Measurements from ENCODE around the gene ZNF106. TPM values are rescaled to one million over a fixed set of nuclear protein-coding genes. Genes with fewer than 3 reads are reported as not detected.
A peak's percentile ranks its signal among the peaks of the same experiment; 100 is the strongest.

The ZNF106 gene
- total RNA-seq, result 10 to 100 TPM; 52.9 to 62.7 TPM

DNA sequence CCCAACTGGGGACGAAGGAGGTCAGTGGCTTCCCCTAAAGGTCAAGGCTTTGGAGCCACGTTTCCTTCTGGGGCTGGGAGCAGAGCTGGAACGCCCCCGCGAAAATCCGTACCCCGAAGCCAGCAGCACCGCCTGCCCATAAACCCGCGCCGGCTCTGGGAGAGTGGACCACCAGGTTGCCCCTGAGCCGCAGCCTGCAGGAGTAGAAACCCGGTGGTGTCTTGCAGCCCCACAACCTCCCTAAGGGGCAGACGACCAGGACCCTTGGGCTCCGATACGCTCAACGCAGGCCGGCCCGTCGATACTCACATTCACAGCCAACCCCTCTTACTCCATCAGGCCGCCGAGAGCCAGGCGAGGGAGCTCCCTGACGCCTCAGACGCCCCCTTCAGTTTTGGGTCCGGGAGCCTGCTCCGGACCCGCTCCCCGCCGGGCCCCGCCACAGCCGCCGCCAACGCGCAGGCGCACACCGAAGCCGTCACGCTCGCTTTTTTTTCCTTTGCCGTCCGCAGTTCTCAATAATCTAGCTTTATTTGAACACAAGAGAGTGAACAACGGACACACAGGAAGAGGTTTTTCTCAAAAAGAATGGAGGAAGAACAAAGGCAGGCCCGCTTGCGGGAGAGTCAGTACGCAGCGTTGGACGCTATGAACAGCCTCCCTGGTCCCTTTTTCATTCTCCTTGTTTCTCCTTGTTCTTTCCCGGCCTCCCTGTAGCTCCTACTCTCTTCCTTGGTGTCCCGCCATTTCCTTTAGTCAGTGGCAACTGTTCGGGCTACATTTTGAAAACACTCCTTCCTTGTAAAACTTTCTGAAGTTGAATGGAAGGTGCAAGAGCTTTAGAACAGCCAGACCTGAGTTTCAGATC lies at the start of gene ZNF106:
TSS of gene ZNF106 (minus strand) at position 471 of the 868 bp plus-strand sequence. CDS start 18,852 bp downstream, outside the sequence.
- Mint-ChIP-seq H3K27ac (peak within 1 kb of the TSS; percentile 89), H3K4me3 (peak within 1 kb of the TSS; percentile 81)
- intact Hi-C loops (cut with DNase I, micrococcal nuclease), result loop anchor here (1.0 to 10.0 kb wide), 10 partner anchors 57 to 1086 kb away; partner anchors contain the start of genes HAUS2 (in 2 of the 2), LRRC57 (in 2 of the 2), CDAN1 (in 1 of the 2) and GANC (in 1 of the 2)

DNA sequence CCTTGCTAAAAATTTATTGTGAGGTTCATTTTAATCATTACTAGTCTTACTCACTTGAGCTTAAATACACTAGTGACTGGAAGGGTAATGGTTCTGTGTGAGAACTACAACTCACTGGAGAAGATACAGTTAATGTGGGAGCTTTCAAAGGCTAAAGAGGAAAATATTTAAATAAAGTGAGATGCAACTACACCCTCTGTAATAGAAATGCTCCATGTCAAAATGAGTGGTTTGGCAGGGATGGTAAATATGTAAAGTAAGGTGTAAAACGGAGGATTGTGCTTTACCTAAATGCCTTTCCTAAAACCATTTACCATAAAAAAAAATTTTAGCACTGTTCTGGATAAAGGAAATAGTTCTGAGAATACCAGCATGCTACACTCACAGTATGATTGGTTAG lies 42.3 kb upstream of the ZNF106 start:
- ATAC-seq (no peak), DNase-seq (no peak)
- H3K4me3 Mint-ChIP-seq, result no peak overlapping the region
- POLR2A ChIA-PET, result no interaction called here
- H3K9me3 Mint-ChIP-seq (ENCODE audit: low read depth), result no peaks in the 10 kb centered on the region
- intact Hi-C loops (cut with DNase I, micrococcal nuclease), result no loop called here
- peaks cover 21% of the 10 kb centered on the region for H3K36me3 Mint-ChIP-seq (ENCODE audit: low read depth)
- CTCF ChIA-PET, result interaction anchor here (0.6 to 1.3 kb wide), 3 partner anchors 12 to 872 kb away, joined by 3 read pairs; no protein-coding TSS in a partner anchor
- peaks cover 4% of the 10 kb centered on the region for H3K4me1 Mint-ChIP-seq
- H3K27me3 Mint-ChIP-seq, result no peaks in the 10 kb centered on the region
- H3K27ac Mint-ChIP-seq, result no peak overlapping the region

More for the DNA sequence above, at the start of gene ZNF106:
- no peaks in the 10 kb centered on the region for H3K27me3 Mint-ChIP-seq
- H3K9me3 Mint-ChIP-seq (ENCODE audit: low read depth), result no peaks in the 10 kb centered on the region
- H3K4me1 Mint-ChIP-seq, result peaks cover 47% of the 10 kb centered on the region
- DNase-seq (peak; percentile 90), ATAC-seq (peak; percentile 50)
- H3K36me3 Mint-ChIP-seq (ENCODE audit: low read depth), result peaks cover 9% of the 10 kb centered on the region
- CTCF ChIA-PET, result interaction anchor here (0.5 to 1.5 kb wide), 6 partner anchors 12 to 158 kb away, joined by 3 to 5 read pairs (median 3); no protein-coding TSS in a partner anchor
- POLR2A ChIA-PET, result interaction anchor here (0.6 to 1.0 kb wide), 3 partner anchors 9 to 360 kb away, joined by 3 to 6 read pairs (median 4); partner anchors contain the start of gene STARD9

DNA sequence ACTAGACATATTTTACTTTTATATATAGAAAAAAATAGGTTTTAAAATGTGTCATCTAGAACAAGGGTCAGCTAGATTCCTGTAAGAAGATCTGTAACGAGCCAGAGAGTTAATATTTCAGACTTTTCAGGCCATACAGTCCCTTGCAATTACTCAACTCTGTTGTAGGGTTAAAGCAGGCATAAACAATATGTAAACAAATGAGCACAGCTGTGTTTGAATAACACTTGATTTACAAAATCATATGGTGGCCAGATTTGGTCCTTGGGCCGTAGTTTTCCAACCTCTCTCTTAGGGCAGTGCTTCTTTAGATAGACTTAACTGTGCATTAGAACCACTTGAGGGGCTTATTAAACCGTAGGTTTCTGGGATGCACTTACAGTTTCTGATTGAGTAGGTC lies 38.0 kb upstream of the ZNF106 start:
- no peak overlapping the region for H3K4me3 Mint-ChIP-seq
- no peak overlapping the region for H3K27ac Mint-ChIP-seq
- no peaks in the 10 kb centered on the region for H3K9me3 Mint-ChIP-seq (ENCODE audit: low read depth)
- intact Hi-C loops (cut with DNase I, micrococcal nuclease), result no loop called here
- CTCF ChIA-PET, result no interaction called here
- H3K27me3 Mint-ChIP-seq, result no peaks in the 10 kb centered on the region
- DNase-seq (no peak), ATAC-seq (no peak)
- POLR2A ChIA-PET, result no interaction called here
- H3K36me3 Mint-ChIP-seq (ENCODE audit: low read depth), result peaks cover 20% of the 10 kb centered on the region
- H3K4me1 Mint-ChIP-seq, result peaks cover 4% of the 10 kb centered on the region

DNA sequence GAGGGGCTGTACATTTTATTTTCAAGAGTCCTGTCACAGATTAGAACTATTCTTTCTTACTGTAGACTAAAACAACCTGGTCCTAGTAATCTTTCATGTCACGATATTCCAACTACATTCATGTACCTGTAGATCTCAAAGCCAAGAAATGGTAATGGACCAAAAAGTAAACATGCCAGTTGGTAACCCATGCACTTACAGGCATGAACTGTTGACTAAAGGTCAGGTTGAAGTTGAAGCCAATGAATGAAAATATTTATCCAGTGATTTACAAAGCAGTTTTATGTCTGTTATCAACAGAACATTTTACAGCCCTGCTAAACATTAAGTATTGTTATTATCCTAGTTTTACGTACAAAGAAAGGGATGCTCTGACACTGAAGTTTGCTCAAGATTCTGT lies 32.4 kb upstream of the ZNF106 start:
- H3K4me1 Mint-ChIP-seq, result no peaks in the 10 kb centered on the region
- intact Hi-C loops (cut with DNase I, micrococcal nuclease), result no loop called here
- H3K27me3 Mint-ChIP-seq, result no peaks in the 10 kb centered on the region
- H3K27ac Mint-ChIP-seq, result no peak overlapping the region
- H3K9me3 Mint-ChIP-seq (ENCODE audit: low read depth), result no peaks in the 10 kb centered on the region
- peaks cover 8% of the 10 kb centered on the region for H3K36me3 Mint-ChIP-seq (ENCODE audit: low read depth)
- ATAC-seq (no peak), DNase-seq (no peak)
- CTCF ChIA-PET, result no interaction called here
- POLR2A ChIA-PET, result no interaction called here
- H3K4me3 Mint-ChIP-seq, result no peak overlapping the region

DNA sequence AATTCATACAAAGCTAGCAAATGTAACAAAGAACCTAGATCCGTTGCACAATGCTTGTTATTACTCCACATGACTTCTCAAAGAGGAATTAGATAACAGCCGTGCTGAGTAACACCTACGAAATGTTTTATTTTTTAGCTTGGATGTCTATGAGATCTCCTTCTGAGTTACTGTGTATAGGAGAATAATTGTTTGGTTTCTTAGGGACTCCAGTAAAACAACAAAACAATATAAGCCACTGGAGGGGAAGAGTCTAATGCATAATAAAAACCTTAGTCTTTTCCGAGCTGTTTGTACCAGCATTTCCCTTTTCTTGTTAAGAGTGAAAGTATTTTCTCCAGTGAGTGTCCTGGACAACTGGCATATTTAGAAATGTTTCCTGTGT lies 20.1 kb upstream of the ZNF106 start:
- H3K27ac Mint-ChIP-seq, result no peak overlapping the region

DNA sequence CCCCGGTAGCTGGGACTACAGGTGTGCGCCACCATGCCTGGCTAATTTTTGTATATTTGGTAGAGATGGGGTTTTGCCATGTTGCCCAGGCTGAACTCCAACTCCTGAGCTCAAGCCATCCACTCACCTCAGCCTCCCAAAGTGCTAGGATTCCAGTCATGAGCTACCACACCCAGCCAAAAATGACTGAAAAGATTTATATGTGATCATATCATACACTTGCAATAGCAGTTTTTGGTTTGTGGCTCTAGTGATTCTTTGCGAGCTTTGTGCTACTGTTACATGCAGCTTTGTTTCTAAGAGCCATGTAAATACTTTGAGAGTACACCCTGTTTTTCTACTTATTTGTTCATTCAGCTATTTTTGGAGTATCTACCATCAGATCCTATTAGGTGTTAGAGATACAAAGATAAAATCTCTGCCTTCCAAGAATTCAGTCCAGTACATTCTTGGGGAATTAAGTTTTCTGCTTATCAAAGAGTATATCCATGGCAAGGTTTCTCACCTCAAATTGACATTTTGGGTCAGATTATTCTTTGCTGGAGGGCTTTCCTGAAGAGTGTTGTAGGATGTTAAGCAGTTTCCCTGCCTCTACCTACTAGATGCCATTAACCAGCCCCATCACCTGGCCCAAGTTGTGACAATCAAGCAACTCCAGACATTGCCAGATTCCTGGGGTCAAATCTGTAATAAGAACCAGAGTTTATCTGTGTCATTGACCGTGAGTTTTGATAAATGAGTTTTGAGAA lies 19.5 kb upstream of the ZNF106 start:
- no peak overlapping the region for H3K27ac Mint-ChIP-seq
- CTCF ChIA-PET, result interaction anchor here (0.5 to 0.7 kb wide), 3 partner anchors 28 to 317 kb away, joined by 3 to 4 read pairs (median 3); no protein-coding TSS in a partner anchor
- intact Hi-C loops (cut with DNase I, micrococcal nuclease), result no loop called here
- H3K4me3 Mint-ChIP-seq, result no peak overlapping the region
- DNase-seq (no peak), ATAC-seq (no peak)
- H3K4me1 Mint-ChIP-seq, result no peaks in the 10 kb centered on the region
- H3K9me3 Mint-ChIP-seq (ENCODE audit: low read depth), result no peaks in the 10 kb centered on the region
- POLR2A ChIA-PET, result interaction anchor here (0.6 kb wide), 1 partner anchor 11 kb away, joined by 3 read pairs; no protein-coding TSS in a partner anchor
- no peaks in the 10 kb centered on the region for H3K27me3 Mint-ChIP-seq
- H3K36me3 Mint-ChIP-seq (ENCODE audit: low read depth), result peaks cover 19% of the 10 kb centered on the region

More for the DNA sequence above, 20.1 kb upstream of the ZNF106 start:
- CTCF ChIA-PET, result interaction anchor here (0.5 to 0.7 kb wide), 2 partner anchors 28 to 157 kb away, joined by 3 to 4 read pairs; no protein-coding TSS in a partner anchor
- no peaks in the 10 kb centered on the region for H3K4me1 Mint-ChIP-seq
- ATAC-seq (no peak), DNase-seq (no peak)
- H3K9me3 Mint-ChIP-seq (ENCODE audit: low read depth), result no peaks in the 10 kb centered on the region
- H3K36me3 Mint-ChIP-seq (ENCODE audit: low read depth), result peaks cover 22% of the 10 kb centered on the region
- no peaks in the 10 kb centered on the region for H3K27me3 Mint-ChIP-seq
- intact Hi-C loops (cut with DNase I, micrococcal nuclease), result no loop called here
- POLR2A ChIA-PET, result no interaction called here
- no peak overlapping the region for H3K4me3 Mint-ChIP-seq

DNA sequence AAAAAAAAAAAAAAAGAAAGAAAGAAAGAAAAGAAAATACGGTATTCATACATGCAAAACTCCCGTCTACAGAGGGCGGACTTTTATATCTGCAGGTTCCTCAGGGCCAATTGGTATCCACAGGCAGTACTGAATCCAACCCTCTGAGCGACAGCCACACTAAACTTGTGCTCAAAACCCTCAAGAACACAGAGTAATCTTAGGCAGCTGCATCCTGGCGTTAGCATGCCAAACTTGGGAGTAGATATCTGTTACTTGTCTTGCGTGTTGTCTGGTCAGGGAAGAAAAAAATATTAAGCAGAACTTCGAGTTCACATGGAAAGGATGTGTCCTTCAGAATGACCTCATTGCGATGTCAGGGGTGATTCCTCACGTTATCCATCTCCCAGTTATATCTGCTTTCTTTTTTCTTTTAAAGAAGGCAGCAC lies 17.3 kb upstream of the ZNF106 start:
- DNase-seq, result no peak
- ChIA-PET POLR2A (no interaction called here), CTCF (no interaction called here)
- Mint-ChIP-seq H3K36me3 (ENCODE audit: low read depth) (peaks cover 8% of the 10 kb centered on the region), H3K4me3 (no peak overlapping the region), H3K4me1 (no peaks in the 10 kb centered on the region), H3K27me3 (no peaks in the 10 kb centered on the region), H3K9me3 (ENCODE audit: low read depth) (no peaks in the 10 kb centered on the region), H3K27ac (no peak overlapping the region)
- intact Hi-C loops (cut with DNase I, micrococcal nuclease), result no loop called here
- ATAC-seq, result no peak

DNA sequence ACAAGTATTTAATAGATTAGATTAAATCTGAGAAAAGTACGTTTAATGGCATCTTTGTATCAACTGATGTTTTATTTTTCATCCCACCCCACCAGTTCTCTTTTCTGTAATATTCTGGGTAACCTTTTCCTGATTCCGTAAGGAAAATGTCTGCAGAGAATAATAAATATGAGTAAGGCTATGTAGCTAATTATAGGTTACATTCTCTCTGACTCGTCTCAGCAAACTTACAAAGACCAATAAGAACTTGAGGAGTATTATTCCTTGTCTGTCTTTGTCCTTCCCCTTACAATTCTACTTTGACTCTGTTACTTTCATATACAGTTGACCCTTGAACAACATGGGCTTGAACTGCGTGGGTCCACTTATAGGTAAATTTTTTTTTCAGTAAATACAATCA lies 16.6 kb upstream of the ZNF106 start:
- ChIA-PET POLR2A (interaction anchor here (0.7 kb wide), 1 partner anchor 8 kb away, joined by 3 read pairs; no protein-coding TSS in a partner anchor), CTCF (no interaction called here)
- Mint-ChIP-seq H3K4me3 (no peak overlapping the region), H3K27ac (no peak overlapping the region), H3K9me3 (ENCODE audit: low read depth) (no peaks in the 10 kb centered on the region), H3K36me3 (ENCODE audit: low read depth) (peaks cover 3% of the 10 kb centered on the region), H3K27me3 (no peaks in the 10 kb centered on the region), H3K4me1 (no peaks in the 10 kb centered on the region)
- intact Hi-C loops (cut with DNase I, micrococcal nuclease), result no loop called here
- ATAC-seq, result no peak
- DNase-seq, result no peak

DNA sequence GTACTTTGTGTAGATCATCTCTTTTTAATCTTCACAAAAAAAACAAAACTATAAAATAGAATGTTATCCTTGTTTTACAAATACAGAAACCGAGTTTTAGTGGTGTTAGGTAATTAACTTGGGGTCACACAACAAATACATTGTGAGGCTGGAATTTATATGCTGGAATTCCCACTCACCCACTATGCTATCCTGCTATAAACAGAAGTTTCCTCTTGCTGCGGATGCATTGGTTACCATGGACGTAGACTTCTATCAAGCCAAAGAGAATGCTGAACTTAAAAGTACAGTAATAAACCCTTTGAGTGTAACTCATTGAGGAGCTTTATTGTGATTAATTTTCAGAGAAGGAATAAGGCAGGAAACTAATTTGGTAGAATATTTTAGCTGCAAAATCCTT lies 13.7 kb upstream of the ZNF106 start:
- intact Hi-C loops (cut with DNase I, micrococcal nuclease), result no loop called here
- H3K36me3 Mint-ChIP-seq (ENCODE audit: low read depth), result peaks cover 4% of the 10 kb centered on the region
- H3K4me1 Mint-ChIP-seq, result peaks cover 12% of the 10 kb centered on the region
- H3K27me3 Mint-ChIP-seq, result no peaks in the 10 kb centered on the region
- no peak for DNase-seq
- no peak overlapping the region for H3K4me3 Mint-ChIP-seq
- ATAC-seq, result no peak
- no peaks in the 10 kb centered on the region for H3K9me3 Mint-ChIP-seq (ENCODE audit: low read depth)
- no peak overlapping the region for H3K27ac Mint-ChIP-seq
- POLR2A ChIA-PET, result interaction anchor here (0.7 kb wide), 1 partner anchor 1595 kb away, joined by 4 read pairs; no protein-coding TSS in a partner anchor
- CTCF ChIA-PET, result interaction anchor here (0.7 to 1.1 kb wide), 3 partner anchors 33 to 116 kb away, joined by 3 read pairs; no protein-coding TSS in a partner anchor

DNA sequence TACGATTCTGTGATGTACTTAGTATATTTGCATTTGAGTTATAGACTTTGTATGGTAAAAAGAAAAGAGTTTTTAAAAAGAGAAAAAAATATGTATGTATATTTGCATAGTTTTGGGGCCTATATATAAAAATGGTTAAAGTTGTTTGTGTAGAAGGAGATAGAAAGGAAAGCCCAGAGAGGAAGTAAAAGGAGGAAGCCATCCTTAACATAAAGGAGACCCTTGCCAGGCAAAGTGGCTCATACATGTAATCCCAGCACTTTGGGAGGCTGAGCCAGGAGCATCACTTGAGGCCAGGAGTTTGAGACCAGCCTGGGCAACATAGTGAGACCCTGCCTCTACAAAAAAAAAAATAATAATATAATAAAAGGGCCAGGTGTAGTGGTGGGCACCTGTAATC lies 12.9 kb upstream of the ZNF106 start:
- intact Hi-C loops (cut with DNase I, micrococcal nuclease), result no loop called here
- H3K27me3 Mint-ChIP-seq, result no peaks in the 10 kb centered on the region
- H3K4me3 Mint-ChIP-seq, result no peak overlapping the region
- DNase-seq (no peak), ATAC-seq (no peak)
- H3K27ac Mint-ChIP-seq, result no peak overlapping the region
- peaks cover 18% of the 10 kb centered on the region for H3K4me1 Mint-ChIP-seq
- CTCF ChIA-PET, result interaction anchor here (1.0 kb wide), 1 partner anchor 8 kb away, joined by 3 read pairs; the partner anchor contains the start of gene SNAP23
- H3K36me3 Mint-ChIP-seq (ENCODE audit: low read depth), result peaks cover 5% of the 10 kb centered on the region
- POLR2A ChIA-PET, result no interaction called here
- no peaks in the 10 kb centered on the region for H3K9me3 Mint-ChIP-seq (ENCODE audit: low read depth)

DNA sequence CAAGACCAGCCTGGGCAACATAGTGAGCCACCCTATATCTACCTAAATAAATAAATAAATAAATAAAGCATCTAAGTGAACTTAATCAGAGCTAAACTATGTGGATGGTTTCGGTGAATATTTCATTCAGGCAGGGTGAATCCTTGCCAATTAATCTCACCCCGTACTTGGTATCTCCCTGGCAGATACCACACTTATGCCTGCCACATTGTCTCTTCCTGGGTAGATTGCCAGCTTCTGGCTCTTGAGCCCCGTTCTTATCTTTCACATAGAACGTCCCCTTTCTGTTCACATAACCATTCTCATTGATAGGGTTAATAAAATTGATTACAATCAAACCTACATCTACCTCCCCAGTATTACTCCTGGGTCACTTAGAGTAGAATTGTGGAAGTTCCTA lies 11.5 kb upstream of the ZNF106 start:
- DNase-seq (no peak), ATAC-seq (no peak)
- Mint-ChIP-seq H3K36me3 (ENCODE audit: low read depth) (peaks cover 5% of the 10 kb centered on the region), H3K27me3 (no peaks in the 10 kb centered on the region), H3K27ac (no peak overlapping the region), H3K4me3 (no peak overlapping the region), H3K4me1 (peaks cover 32% of the 10 kb centered on the region), H3K9me3 (ENCODE audit: low read depth) (no peaks in the 10 kb centered on the region)
- ChIA-PET POLR2A (no interaction called here), CTCF (interaction anchor here (0.8 kb wide), 1 partner anchor 11 kb away, joined by 3 read pairs; no protein-coding TSS in a partner anchor)
- intact Hi-C loops (cut with DNase I, micrococcal nuclease), result no loop called here

Data from activated CD4-positive, alpha-beta T cell treated with anti-CD3 and anti-CD28 coated beads for 36 hours (primary cell).